Sciatic nerve (tissue), 2 donors: ENCODE measurements around the gene ATRNL1. TPM values are rescaled to one million over a fixed set of nuclear protein-coding genes. Genes with fewer than 3 reads are reported as not detected.
A peak's percentile ranks its signal among the peaks of the same experiment; 100 is the strongest.
"Not testable (repeated sequence)": the region's sequence is repeated elsewhere in the genome, so short reads cannot be mapped to it uniquely, and the experiment has no call there.

Experiments
- ATAC-seq: fragments of 200-7000 bp; cut with Tn5 transposase; one replicate; pipeline ENCODE4 v1.9.1; 2020; ENCODE audit warnings: mild to moderate bottlenecking, moderate library complexity
- DNase-seq: peaks from one replicate; pipeline ENCODE4 v3.0.0-alpha.2; 2020; ENCODE audit warnings: low spot score
- intact Hi-C: fragments of 100-400 bp; cut with DNase I; formaldehyde crosslinking; loops from one replicate; pipeline ENCODE4 v1.14.2; 2022
- total RNA-seq: library from RNA; stranded (reverse); fragmentation: NEBNext Ultra II Directional; extraction: Animal tissue kit (Norgen Biotek cat#: 25700); gene quantifications from one replicate; pipeline ENCODE4 v1.2.1, GENCODE V29; 2021
- donor health status: DM: no; HTN: no; CAD: no.
- donor health status: DM: no; HTN: no; CAD: no.

The ATRNL1 gene
- total RNA-seq, 1 donor from 2014 or later = 5.6 TPM

DNA sequence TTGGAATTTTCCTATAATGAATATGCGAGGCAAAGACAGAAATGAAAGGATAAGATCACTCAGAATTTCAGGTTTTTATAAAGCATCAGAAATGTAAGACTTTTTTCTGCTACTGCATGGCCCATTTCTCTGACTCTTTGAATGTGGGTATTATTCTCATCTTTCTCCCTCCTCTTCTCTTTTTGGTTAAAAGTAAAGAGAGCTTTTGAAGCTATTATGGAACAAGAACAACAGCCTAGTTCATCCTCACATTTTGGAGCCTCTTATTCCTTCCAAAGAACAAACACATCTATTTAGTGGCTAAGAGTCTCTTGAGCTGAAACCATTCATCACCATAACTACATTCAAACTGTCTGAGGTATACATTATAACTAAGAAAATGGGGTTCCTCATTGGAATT, 19.4 kb upstream of the ATRNL1 start:
- DNase-seq (no peak), ATAC-seq (no peak)
- intact Hi-C loops = no loop called here

DNA sequence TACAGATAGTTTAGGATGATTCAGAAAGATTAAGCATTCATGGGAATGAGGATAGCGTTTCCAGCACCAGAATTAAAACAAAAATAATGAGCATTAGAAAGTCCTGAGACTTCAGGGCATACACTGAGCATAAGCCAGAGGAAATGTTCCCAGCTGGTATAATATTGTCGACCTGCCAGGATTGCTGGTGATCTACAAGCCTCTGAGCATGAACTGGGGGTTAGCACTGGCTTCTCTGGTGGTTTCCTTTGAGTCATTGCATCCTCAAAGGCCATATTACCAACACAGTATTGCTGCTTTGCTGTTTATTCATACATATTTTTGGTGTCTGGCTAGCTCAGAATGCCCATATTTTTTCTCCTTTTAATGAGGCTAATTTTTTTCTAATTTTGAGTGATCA, 10.7 kb upstream of the ATRNL1 start:
- DNase-seq (no peak), ATAC-seq (no peak)
- intact Hi-C loops = no loop called here

DNA sequence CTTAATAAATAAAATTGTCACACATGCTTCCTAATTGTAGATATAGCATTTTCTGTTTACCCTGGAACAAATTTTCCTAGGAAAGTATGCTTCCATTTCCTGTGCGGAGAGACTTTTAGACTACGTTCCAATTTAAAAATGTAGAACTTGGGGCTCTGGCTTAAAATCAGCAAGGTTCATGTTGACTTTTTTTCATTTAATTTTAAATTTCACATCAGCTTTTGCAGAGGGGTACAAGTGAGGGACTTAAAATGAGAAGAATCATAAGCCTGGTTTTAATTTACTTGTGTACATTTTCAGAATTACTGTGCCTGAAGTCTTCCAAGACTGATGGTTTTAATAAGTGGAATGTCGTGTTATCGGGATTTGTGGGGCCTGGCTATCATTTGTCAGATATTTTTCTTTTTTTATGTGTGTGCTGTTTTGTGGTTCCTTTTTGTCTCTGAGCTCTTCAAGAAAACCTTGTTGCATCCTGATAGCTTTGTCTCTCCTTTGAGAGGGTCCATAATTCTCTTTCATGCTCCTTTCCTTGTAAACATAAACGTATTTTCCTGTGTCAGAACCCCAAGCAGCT, 8.8 kb upstream of the ATRNL1 start:
- intact Hi-C loops = no loop called here
- ATAC-seq (no peak), DNase-seq (no peak)

DNA sequence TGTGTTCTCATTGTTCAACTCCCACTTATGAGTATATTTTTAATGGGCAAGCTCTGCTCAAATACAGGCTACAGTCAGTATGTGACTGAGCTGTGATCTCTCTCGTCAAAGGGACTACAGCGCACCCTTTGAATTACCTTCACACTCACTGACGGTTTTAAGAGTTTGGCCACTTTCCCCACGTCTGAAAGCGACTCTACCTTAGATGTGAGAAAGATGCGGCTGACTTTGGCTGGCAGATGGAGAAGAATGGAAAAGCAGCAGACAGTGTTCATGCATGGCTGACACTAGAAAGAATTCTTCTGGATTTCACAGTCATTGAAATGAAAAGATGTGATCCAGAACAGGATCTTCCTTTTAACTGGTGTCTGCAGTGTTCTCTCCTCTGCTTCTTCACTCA, 2.0 kb upstream of the ATRNL1 start:
- DNase-seq = no peak
- intact Hi-C loops = no loop called here
- no peak for ATAC-seq

GRCh38 chr10:115092258-115092554, 959 bp upstream of the ATRNL1 start:
- ATAC-seq (peak; percentile 39), DNase-seq (no peak)
- intact Hi-C loops = no loop called here

- DNase-seq = no peak
- ATAC-seq = peak; percentile 46
- intact Hi-C loops = no loop called here
Observed at GRCh38 chr10:115092555-115093285, 445 bp upstream of the ATRNL1 start.

DNA sequence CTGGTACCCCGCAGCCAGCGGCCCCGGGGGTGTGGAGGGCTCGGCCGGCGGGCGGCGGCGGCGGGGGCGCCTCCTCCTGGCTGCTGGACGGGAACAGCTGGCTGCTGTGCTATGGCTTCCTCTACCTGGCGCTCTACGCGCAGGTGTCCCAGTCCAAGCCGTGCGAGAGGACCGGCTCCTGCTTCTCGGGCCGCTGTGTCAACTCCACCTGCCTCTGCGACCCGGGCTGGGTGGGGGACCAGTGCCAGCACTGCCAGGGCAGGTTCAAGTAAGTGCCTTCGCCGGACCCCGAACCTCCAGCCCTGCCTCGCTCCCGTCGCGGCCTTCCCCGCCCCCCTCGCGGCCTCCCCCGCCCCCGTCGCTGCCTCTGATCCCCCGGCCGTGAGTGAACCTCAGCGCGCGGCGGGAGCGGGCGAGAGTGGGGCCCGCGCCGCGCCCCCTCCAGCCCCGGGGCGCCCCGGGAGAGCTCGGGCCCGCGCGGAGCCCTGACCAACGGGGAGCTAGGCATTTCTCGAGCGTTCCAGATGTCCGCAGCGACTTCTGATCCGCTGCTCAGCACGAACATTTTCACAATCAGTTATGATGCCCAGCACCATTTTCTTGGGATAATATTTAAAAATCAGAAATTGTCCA, 727 bp downstream of the ATRNL1 start:
- intact Hi-C loops = no loop called here
- no peak for DNase-seq

DNA sequence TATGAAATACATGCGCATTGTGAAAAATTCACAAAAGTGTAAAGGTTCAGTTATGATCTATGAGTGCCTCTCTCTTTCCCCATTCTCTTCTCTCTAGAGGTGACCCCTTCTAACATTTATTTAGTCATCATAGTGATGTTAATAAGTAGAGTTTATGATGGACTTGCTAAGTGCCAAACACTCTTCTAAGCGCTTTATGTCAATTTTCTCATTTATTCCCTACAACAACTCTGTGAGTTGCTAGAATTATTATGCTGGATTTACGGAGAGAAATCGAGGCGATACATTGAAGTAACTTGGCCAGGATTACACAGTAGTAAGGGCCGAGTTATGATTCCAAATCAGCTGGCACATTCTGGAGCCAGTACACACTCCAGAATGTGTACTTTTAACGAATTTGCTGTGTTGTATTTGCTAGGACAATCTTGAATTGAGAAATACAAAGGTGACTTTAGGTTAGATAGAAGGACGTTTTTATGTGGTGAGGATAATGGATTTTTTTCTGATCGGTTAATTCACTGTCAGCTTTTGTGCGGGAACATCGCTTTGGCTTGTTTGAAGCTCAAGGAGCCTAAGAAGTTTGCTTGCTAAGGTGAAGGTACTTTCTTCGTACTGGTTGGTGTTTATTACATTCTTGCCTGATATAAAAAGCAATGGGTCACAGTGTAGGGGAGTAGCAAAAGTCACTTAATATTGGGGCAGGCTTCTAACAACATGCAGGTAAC, 1.4 kb downstream of the ATRNL1 start:
- DNase-seq (no peak), ATAC-seq (no peak)
- intact Hi-C loops = no loop called here

More for the DNA sequence above, 727 bp downstream of the ATRNL1 start:
- no peak for ATAC-seq

- intact Hi-C loops = no loop called here
- DNase-seq (no peak), ATAC-seq (no peak)
Observed at GRCh38 chr10:115095758-115096157, 2.6 kb downstream of the ATRNL1 start.

GRCh38 chr10:115103700-115104099, 10.5 kb downstream of the ATRNL1 start:
- ATAC-seq = no peak
- intact Hi-C loops = no loop called here
- no peak for DNase-seq

GRCh38 chr10:115105411-115105810, 12.2 kb downstream of the ATRNL1 start:
- DNase-seq, ATAC-seq, intact Hi-C loops: not testable (repeated sequence)

DNA sequence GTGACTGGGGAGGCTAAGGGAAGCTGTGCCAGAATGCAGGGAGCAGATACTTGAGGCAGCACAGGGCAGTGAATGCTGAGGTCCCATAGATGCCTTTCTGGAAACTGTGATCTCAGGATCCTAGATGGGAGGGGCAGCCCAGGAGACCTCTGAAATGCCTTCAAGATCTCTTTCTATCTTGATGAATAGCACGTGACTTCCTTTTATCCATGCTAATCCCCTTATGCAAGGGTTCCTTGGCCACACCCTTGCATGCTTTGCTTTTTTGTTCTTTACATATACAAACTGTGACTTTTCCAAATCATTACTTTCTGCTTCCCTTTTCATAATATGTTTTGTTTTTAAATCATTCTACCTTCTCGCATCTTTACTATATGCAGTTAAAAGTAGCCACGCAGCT, 14.7 kb downstream of the ATRNL1 start:
- DNase-seq (no peak), ATAC-seq (no peak)
- intact Hi-C loops = no loop called here

DNA sequence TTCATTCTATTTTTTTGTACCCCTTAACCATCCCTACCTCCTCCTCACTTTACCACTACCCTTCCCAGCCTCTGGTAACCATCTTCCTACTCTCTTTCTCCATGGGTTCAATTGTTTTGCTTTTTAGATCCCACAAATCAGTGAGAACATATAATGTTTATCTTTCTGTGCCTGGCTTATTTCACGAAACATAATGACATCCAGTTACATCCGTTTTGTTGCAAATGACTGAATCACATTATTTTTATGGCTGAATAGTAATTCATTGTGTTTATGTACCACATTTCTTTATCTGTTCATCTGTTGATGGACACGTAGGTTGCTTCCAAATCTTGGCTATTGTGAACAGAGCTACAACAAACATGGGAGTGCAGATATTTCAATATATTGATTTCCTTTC, 24.1 kb downstream of the ATRNL1 start:
- intact Hi-C loops = no loop called here
- ATAC-seq (no peak), DNase-seq (no peak)

DNA sequence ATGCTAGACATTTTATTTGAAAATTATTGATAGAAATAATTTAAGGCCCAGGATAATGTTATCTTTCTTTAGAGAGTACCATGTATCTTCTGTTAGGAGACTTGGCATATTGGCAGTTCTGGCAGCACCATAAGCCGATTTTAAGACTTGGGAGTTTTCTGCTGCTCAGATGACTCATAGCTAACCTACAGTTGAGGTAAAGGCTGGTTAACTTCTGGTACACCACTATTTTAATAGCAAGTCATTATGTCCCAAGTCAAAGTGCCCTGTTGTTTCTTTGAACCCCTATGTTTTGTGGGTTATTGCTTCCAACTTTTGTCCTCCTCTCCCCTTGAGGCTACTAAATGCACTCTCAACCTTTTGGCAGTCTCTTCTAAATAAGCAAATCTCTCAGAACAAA, 25.2 kb downstream of the ATRNL1 start:
- intact Hi-C loops = no loop called here
- DNase-seq (no peak), ATAC-seq (no peak)

GRCh38 chr10:115125505-115125904, 32.3 kb downstream of the ATRNL1 start:
- DNase-seq (no peak), ATAC-seq (no peak)
- intact Hi-C loops = no loop called here

GRCh38 chr10:115129752-115130151, 36.6 kb downstream of the ATRNL1 start:
- ATAC-seq (no peak), DNase-seq (no peak)
- intact Hi-C loops = no loop called here

- DNase-seq = no peak
- no peak for ATAC-seq
- intact Hi-C loops = no loop called here
Observed at GRCh38 chr10:115136616-115137015, 43.5 kb downstream of the ATRNL1 start.

GRCh38 chr10:115141254-115141653, 48.1 kb downstream of the ATRNL1 start:
- no peak for ATAC-seq
- DNase-seq = no peak
- intact Hi-C loops = no loop called here

DNA sequence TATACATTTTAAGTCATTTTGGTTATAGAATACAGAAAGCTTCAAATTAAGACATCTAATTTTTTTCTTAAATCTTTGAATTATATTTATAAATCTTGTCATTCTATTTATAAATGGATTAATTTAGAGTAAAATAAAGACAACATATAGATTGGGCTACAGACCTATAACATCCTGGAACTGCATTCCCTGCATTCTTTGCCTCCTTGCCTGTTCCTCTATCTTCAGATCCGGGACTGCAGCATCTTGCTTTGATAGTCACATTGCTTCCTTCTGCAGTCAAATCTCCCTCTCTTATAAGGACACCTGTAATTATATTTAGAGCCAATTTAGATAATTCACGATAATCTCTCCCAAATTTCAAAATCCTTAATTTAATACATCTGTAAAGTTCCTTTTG, 64.2 kb downstream of the ATRNL1 start:
- intact Hi-C loops = no loop called here
- DNase-seq (no peak), ATAC-seq (no peak)

DNA sequence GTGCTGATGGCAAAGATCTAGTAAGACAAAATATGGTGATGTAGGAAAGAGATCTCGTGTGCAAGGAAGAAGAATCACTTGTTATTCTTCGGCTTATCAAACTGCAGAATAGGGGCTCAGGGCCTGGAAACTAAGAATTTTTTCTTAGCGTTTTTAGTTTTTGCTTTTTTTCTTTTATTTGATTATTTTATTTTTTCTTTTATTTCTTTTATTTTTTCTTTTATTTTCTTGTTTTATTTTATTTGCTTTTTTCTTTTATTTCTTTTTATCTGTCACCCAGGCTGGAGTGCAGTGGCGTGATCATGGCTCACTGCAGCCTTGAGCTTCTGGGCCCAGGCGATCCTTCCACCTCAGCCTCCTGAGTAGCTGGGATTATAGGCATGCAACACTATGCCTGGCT, 70.0 kb downstream of the ATRNL1 start:
- intact Hi-C loops = no loop called here
- ATAC-seq = no peak
- no peak for DNase-seq
